Spleen (tissue), 3 donors: ENCODE measurements around the gene IDNK.

Source experiments
- POLR2A ChIP-seq, 3 donors: fragments of 450-650 bp; IDR thresholded peaks; one replicate each; pipeline ENCODE4 v1.5.1; 2017; ENCODE audit warnings: antibody characterized with exemption in 3 of 3, mild to moderate bottlenecking in 1 of 3
- POLR2AphosphoS5 ChIP-seq, 3 donors: sonication (generic); formaldehyde crosslinking; IDR thresholded peaks; one replicate each; pipeline ENCODE4 v1.5.1; 2017; ENCODE audit warnings: antibody characterized with exemption in 3 of 3

DNA sequence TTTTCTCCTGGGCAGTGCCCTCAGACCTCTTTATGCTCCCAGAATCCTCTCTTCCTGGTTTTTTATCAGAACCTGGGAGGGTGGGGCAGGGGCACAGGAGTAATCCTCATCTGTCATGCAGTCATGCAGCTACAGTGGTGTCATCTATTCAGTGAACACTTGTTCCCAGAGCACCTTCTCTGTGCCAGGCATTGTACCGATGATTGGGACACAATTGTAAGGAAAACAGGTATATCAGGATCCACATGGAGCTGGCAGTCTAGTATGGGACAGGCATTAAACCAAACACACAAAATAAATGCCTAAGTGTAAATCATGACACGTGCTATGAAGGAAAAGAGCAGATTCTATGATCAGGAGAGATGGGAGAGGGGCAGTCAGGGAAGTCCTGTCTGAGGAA lies 21.5 kb upstream of the IDNK start:
- TF ChIP-seq POLR2AphosphoS5 (IDR thresholded peaks at IDR 0.05): no peak
- TF ChIP-seq POLR2A (IDR thresholded peaks at IDR 0.05): no peak
